Measurements from ENCODE around the gene SLC2A2. TPM values are rescaled to one million over a fixed set of nuclear protein-coding genes. Genes with fewer than 3 reads are reported as not detected.

SLC2A2 gene
- total and polyA plus RNA-seq, 3 donors from 2014 or later = 0.12 TPM; not detected in 2

DNA sequence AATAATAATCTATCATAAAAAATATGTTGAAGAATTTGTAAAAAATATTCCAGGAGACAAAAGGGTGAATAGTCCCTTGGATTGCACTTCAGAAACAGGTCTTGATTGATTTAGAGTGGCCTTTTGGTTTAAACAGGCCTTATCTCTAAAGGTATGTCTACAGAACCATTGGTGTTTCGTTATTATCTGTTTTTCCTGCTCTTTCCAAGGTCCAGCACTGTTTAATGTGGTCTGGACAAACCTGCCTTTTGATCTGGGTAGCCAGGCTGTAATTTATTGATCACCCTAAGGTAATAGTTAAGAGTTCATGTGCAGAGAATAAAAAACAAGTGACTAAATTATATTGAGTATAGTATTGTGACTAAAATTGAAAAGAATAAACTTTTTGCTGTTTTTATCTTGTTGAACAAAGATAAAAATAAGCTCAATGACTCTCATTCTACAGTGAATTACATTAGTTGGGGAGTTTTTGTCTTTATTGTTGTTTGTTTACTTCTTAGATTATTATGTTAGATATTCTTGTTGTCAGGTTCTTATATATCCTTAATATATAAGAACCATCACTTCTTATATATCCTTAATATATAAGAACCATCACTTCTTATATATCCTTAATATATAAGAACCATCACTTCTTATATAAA lies 25.1 kb downstream of the SLC2A2 start:
- H3K4me3 ChIP-seq = no peak overlapping the region
- WGBS, 2 donors = 64 to 80% methylated on average over 1 of the region's 1 CpG
- H3K4me1 ChIP-seq = no peaks in the 10 kb centered on the region
- no peak for DNase-seq
- no peaks in the 10 kb centered on the region for H3K27me3 ChIP-seq
- H3K27ac ChIP-seq = no peak overlapping the region
- H3K9me3 ChIP-seq = no peaks in the 10 kb centered on the region
- H3K36me3 ChIP-seq (ENCODE audit: low read depth, missing control alignments) = no peaks in the 10 kb centered on the region
- TF ChIP-seq, protein P1, sequence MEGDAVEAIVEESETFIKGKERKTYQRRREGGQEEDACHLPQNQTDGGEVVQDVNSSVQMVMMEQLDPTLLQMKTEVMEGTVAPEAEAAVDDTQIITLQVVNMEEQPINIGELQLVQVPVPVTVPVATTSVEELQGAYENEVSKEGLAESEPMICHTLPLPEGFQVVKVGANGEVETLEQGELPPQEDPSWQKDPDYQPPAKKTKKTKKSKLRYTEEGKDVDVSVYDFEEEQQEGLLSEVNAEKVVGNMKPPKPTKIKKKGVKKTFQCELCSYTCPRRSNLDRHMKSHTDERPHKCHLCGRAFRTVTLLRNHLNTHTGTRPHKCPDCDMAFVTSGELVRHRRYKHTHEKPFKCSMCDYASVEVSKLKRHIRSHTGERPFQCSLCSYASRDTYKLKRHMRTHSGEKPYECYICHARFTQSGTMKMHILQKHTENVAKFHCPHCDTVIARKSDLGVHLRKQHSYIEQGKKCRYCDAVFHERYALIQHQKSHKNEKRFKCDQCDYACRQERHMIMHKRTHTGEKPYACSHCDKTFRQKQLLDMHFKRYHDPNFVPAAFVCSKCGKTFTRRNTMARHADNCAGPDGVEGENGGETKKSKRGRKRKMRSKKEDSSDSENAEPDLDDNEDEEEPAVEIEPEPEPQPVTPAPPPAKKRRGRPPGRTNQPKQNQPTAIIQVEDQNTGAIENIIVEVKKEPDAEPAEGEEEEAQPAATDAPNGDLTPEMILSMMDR (IDR thresholded peaks at IDR 0.05) = no peak
- TF ChIP-seq POLR2A (IDR thresholded peaks at IDR 0.05) = no peak
- intact Hi-C loops (cut with DNase I; ENCODE audit: low total_unique reads) = no loop called here

DNA sequence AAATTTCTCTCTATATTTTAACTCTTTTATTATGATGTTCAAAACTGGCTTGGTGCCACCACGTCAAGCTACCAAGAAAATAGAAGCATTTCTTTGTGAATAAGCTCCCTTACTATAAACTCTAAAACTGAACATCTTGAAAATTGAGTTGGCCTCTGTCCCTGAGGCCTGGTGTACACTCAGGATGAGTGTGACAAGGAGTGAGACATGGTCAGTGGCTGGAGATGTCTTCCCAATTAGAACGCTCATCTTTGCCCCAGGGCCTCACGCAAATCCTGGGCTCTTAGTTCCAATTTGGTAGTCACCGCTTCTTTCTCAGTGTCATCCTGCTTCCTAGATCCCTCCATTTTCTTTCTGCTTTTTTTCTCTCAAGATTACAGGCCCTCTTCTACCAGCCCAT lies 26.2 kb downstream of the SLC2A2 start:
- H3K4me3 ChIP-seq = no peak overlapping the region
- no peak overlapping the region for H3K27ac ChIP-seq
- TF ChIP-seq, protein P1 (IDR thresholded peaks at IDR 0.05) = no peak
- TF ChIP-seq POLR2A (IDR thresholded peaks at IDR 0.05) = no peak
- 80 to 99% methylated on average over 4 of the region's 4 CpGs for WGBS, 2 donors
- DNase-seq = no peak
- H3K27me3 ChIP-seq = no peaks in the 10 kb centered on the region
- H3K9me3 ChIP-seq = no peaks in the 10 kb centered on the region
- intact Hi-C loops (cut with DNase I; ENCODE audit: low total_unique reads) = no loop called here
- H3K36me3 ChIP-seq (ENCODE audit: low read depth, missing control alignments) = no peaks in the 10 kb centered on the region
- no peaks in the 10 kb centered on the region for H3K4me1 ChIP-seq

DNA sequence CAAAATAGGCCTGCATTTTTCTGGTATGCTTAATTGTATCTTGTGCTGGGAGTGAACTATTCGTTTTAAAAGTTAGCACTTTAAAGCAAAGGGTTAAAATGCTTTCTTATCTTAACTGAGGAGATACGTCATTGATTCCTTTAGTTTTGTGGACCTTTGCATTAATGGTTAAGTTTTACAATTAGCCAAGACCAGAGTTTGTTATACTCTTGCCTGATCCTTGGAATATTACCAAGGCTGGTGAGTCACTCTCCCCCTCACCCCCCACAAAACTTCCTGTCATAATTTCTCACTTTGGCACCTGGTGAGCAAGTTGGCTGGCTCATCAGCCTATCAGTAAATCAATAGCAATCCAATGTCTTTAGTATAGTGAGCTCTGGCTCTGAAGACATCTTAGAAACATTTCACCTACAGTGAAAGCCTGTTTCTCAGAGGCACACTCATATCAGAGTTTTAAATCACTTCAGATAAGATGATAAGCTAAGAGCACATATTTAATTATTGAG lies 26.7 kb downstream of the SLC2A2 start:
- Histone ChIP-seq H3K9me3 (no peaks in the 10 kb centered on the region), H3K36me3 (ENCODE audit: low read depth, missing control alignments) (no peaks in the 10 kb centered on the region), H3K4me1 (no peaks in the 10 kb centered on the region), H3K4me3 (no peak overlapping the region), H3K27ac (no peak overlapping the region), H3K27me3 (no peaks in the 10 kb centered on the region)
- no peak for DNase-seq
- intact Hi-C loops (cut with DNase I; ENCODE audit: low total_unique reads) = no loop called here
- TF ChIP-seq POLR2A (IDR thresholded peaks at IDR 0.05) = no peak
- TF ChIP-seq, protein P1 (IDR thresholded peaks at IDR 0.05) = no peak
- 80% methylated on average over 2 of the region's 2 CpGs for WGBS, 2 donors

DNA sequence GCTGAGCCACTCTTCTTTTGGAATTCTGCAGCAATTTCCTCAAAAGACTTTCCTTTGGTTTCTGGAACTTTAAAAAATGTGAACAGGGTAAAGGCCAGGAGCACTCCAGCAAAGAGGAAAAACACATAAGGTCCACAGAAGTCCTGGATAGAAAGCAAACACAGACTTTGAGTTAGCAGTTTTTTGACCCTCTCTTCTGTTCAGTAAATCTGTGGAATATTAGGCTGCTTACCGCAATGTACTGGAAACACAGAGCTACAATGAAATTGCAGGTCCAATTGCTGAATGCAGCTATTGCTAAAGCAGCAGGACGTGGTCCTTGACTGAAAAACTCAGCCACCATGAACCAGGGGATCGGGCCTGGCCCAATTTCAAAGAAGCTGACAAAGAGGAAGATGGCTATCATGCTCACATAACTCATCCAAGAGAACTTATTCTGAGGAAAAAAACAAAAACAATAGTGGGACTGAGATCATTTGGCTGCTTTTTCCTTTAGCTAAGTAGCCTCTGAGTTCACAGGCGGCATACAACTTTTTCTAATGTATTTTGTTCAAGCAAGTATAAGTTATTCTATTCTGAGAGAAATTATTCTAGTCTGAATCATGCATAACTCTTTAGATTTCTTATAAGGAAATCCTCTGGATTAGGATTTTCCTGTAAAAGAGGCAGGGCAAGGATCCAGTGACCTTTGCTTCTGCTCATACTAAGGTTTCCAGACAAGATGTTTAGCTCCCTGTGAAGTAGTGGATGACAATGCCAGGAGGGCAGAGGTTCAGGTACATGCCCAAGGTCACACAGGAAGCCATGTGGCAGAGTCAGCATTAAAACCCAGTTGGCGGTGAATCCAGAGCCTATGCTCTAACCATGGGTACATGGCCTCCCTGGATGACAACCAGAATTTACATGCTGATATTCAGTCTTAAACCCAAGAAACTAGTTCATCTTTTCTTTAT lies 28.3 kb downstream of the SLC2A2 start:
- no peak for DNase-seq
- no peak overlapping the region for H3K4me3 ChIP-seq
- WGBS, 2 donors = 72 to 79% methylated on average over 5 of the region's 5 CpGs
- TF ChIP-seq, protein P1 (IDR thresholded peaks at IDR 0.05) = no peak
- TF ChIP-seq POLR2A (IDR thresholded peaks at IDR 0.05) = no peak
- no peaks in the 10 kb centered on the region for H3K36me3 ChIP-seq (ENCODE audit: low read depth, missing control alignments)
- H3K27ac ChIP-seq = no peak overlapping the region
- intact Hi-C loops (cut with DNase I; ENCODE audit: low total_unique reads) = no loop called here
- no peaks in the 10 kb centered on the region for H3K27me3 ChIP-seq
- H3K9me3 ChIP-seq = no peaks in the 10 kb centered on the region
- H3K4me1 ChIP-seq = no peaks in the 10 kb centered on the region
